ENCODE data around the gene DNM1. TPM values are rescaled to one million over a fixed set of nuclear protein-coding genes. Genes with fewer than 3 reads are reported as not detected.

The DNM1 gene
- total RNA-seq, 2 experiments from 2014 or later = 0.63 to 1.1 TPM

- Mint-ChIP-seq H3K36me3 (no peaks in the 10 kb centered on the region), H3K4me3 (no peak overlapping the region), H3K27me3 (no peaks in the 10 kb centered on the region), H3K9me3 (no peaks in the 10 kb centered on the region), H3K4me1 (ENCODE audit: low read depth) (no peaks in the 10 kb centered on the region), H3K27ac (no peak overlapping the region)
- CTCF ChIA-PET = interaction anchor here (0.7 to 1.0 kb wide), 3 partner anchors 44 to 65 kb away, joined by 3 to 5 read pairs (median 4); no protein-coding TSS in a partner anchor
- DNase-seq = no peak
- intact Hi-C loops (cut with micrococcal nuclease) = loop anchor here (5.0 kb wide), 1 partner anchor 65 kb away; no protein-coding TSS in a partner anchor
- POLR2A ChIA-PET = interaction anchor here (0.7 kb wide), 1 partner anchor 111 kb away, joined by 3 read pairs; no protein-coding TSS in a partner anchor
These were observed 94.1 kb downstream of the DNM1 start for GRCh38 chr9:128297221-128297773.

- intact Hi-C loops (cut with micrococcal nuclease) = loop anchor here (5.0 kb wide), 1 partner anchor 63 kb away; no protein-coding TSS in a partner anchor
- H3K4me3 Mint-ChIP-seq = no peak overlapping the region
- POLR2A ChIA-PET = interaction anchor here (1.1 kb wide), 1 partner anchor 37 kb away, joined by 3 read pairs; no protein-coding TSS in a partner anchor
These were observed 95.6 kb downstream of the DNM1 start for GRCh38 chr9:128298535-128299482.

GRCh38 chr9:128304136-128304970 is 101.2 kb downstream of the DNM1 start:
- intact Hi-C loops (cut with micrococcal nuclease) = no loop called here
- peaks cover 5% of the 10 kb centered on the region for H3K36me3 Mint-ChIP-seq
- no peaks in the 10 kb centered on the region for H3K27me3 Mint-ChIP-seq
- no peaks in the 10 kb centered on the region for H3K9me3 Mint-ChIP-seq
- no peaks in the 10 kb centered on the region for H3K4me1 Mint-ChIP-seq (ENCODE audit: low read depth)
- ChIA-PET CTCF (interaction anchor here (0.8 to 1.1 kb wide), 2 partner anchors 43 to 362 kb away, joined by 3 read pairs; no protein-coding TSS in a partner anchor), POLR2A (interaction anchor here (1.2 kb wide), 1 partner anchor 28 kb away, joined by 4 read pairs; no protein-coding TSS in a partner anchor)
- DNase-seq = no peak
- no peak overlapping the region for H3K4me3 Mint-ChIP-seq
- H3K27ac Mint-ChIP-seq = peak overlapping the region; percentile 60

More at GRCh38 chr9:128298535-128299482, 95.6 kb downstream of the DNM1 start:
- Mint-ChIP-seq H3K36me3 (no peaks in the 10 kb centered on the region), H3K27ac (no peak overlapping the region), H3K9me3 (no peaks in the 10 kb centered on the region), H3K27me3 (no peaks in the 10 kb centered on the region), H3K4me1 (ENCODE audit: low read depth) (no peaks in the 10 kb centered on the region)
- CTCF ChIA-PET = interaction anchor here (1.0 kb wide), 1 partner anchor 64 kb away, joined by 5 read pairs; no protein-coding TSS in a partner anchor
- DNase-seq = no peak

Small RNAs within 50 kb of the gene (microRNA-seq; reads per million reads assigned to microRNA genes)
- 3.9 reads per million, percentile 5 among the genes with 10 or more reads in this experiment for gene MIR199B (ENCODE audit: borderline microRNAs expressed, borderline number of aligned reads, borderline replicate concordance)
- not detected for gene MIR3154 (ENCODE audit: borderline microRNAs expressed, borderline number of aligned reads, borderline replicate concordance)

Other genes with a start within 250 kb of the DNM1 start
- 10 to 100 TPM; 50.7 to 58.0 TPM for gene EEIG1, start 222.4 kb upstream of the DNM1 start, total RNA-seq
- 10 to 100 TPM; 10.2 to 14.5 TPM for gene NAIF1, start 136.1 kb upstream of the DNM1 start, total RNA-seq
- gene SLC25A25, start 135.1 kb upstream of the DNM1 start, total RNA-seq = 10 to 100 TPM; 17.1 to 17.3 TPM
- 10 to 100 TPM; 43.4 to 43.6 TPM for gene PTGES2, start 75.7 kb upstream of the DNM1 start, total RNA-seq
- gene LCN2, start 53.9 kb upstream of the DNM1 start, total RNA-seq = not detected
- gene BBLN, start 43.1 kb upstream of the DNM1 start, total RNA-seq = 10 to 100 TPM; 86.9 to 90.1 TPM
- gene CIZ1, start 11.8 kb upstream of the DNM1 start, total RNA-seq = 100 to 1,000 TPM in 1 of 2 experiments, 10 to 100 TPM in 1; 95.4 to 105 TPM
- 10 to 100 TPM; 34.4 to 42.9 TPM for gene GOLGA2, start 72.6 kb downstream of the DNM1 start, total RNA-seq
- gene SWI5, start 72.9 kb downstream of the DNM1 start, total RNA-seq = 10 to 100 TPM; 15.2 to 15.5 TPM
- gene TRUB2, start 119.1 kb downstream of the DNM1 start, total RNA-seq = 10 to 100 TPM; 27.2 to 27.4 TPM
- gene COQ4, start 119.5 kb downstream of the DNM1 start, total RNA-seq = 10 to 100 TPM; 33.0 to 35.5 TPM
- gene SLC27A4, start 137.1 kb downstream of the DNM1 start, total RNA-seq = 10 to 100 TPM; 12.6 to 14.1 TPM
- gene URM1, start 168.0 kb downstream of the DNM1 start, total RNA-seq = 10 to 100 TPM; 45.9 to 50.0 TPM
- 1 to 10 TPM; 1.0 to 1.1 TPM for gene CERCAM, start 217.5 kb downstream of the DNM1 start, total RNA-seq

Measured in activated CD4-positive, alpha-beta memory T cell treated with anti-CD3 and anti-CD28 coated beads for 36 hours (primary cell).